ENCODE results near the gene UBE2V1. TPM values are rescaled to one million over a fixed set of nuclear protein-coding genes. Genes with fewer than 3 reads are reported as not detected.

UBE2V1 gene
- total and polyA plus RNA-seq, 2 donors (not counting 3 experiments of a cell fraction or from before 2014, with no cell fraction given): 145 to 156 TPM

- Histone ChIP-seq H4K20me1 (replicated peaks; ENCODE audit: control insufficient read depth, extremely low read depth, insufficient read depth, low read length) (no peaks in the 10 kb centered on the region), H3K27ac (ENCODE audit: insufficient read depth, low read depth, low read length) (no peak overlapping the region), H2AFZ (ENCODE audit: low read depth, low read length) (no peak overlapping the region), H3K27me3 (ENCODE audit: control insufficient read depth in 2 of 2, insufficient read depth in 2 of 2, low read length in 2 of 2) (no peaks in the 10 kb centered on the region), H3K9me3 (replicated peaks; ENCODE audit: control insufficient read depth, insufficient read depth, low read length) (no peaks in the 10 kb centered on the region), H3K9me1 (replicated peaks; ENCODE audit: control insufficient read depth, extremely low read depth, insufficient read depth, low read length) (no peaks in the 10 kb centered on the region), H3K4me3 (replicated peaks in 1 of 3; ENCODE audit: insufficient read depth in 1 of 3, low read depth in 1 of 3, low read length in 3 of 3) (no peak overlapping the region), H3K9ac (replicated peaks; ENCODE audit: extremely low read depth, insufficient read depth, low read length) (no peak overlapping the region), H3K36me3 (ENCODE audit: control insufficient read depth in 2 of 2, extremely low read depth in 1 of 2, insufficient read depth in 2 of 2, low read length in 2 of 2) (no peaks in the 10 kb centered on the region), H3K79me2 (ENCODE audit: control insufficient read depth, insufficient read depth, low read length) (no peaks in the 10 kb centered on the region), H3K4me2 (ENCODE audit: insufficient read depth, low read length) (no peak overlapping the region), H3K4me1 (ENCODE audit: control insufficient read depth, extremely low read depth, insufficient read depth, low read length) (no peaks in the 10 kb centered on the region)
- CTCF ChIA-PET: interaction anchor here (0.6 to 1.7 kb wide), 4 partner anchors 11 to 230 kb away, joined by 3 to 8 read pairs (median 4); no protein-coding TSS in a partner anchor
- no peak for DNase-seq (ENCODE audit: low read depth, low spot score)
- POLR2A ChIA-PET: no interaction called here
- TF ChIP-seq CTCF (IDR thresholded peaks at IDR 0.05; ENCODE audit: extremely low read depth in 1 of 2, insufficient read depth in 1 of 2, low read depth in 1 of 2, low read length in 2 of 2): no peak
- no TSS peak for BruUV-seq (replicated peaks)
- dilution Hi-C loops (cut with MboI; ENCODE audit: extremely low pct_ligation_motif_present, low sequenced_read_pairs) (no loop called here), intact Hi-C loops (cut with micrococcal nuclease) (no loop called here)
- FAIRE-seq: no peak
Observed at GRCh38 chr20:50056951-50057713, 55.8 kb downstream of the UBE2V1 start.

- H3K27ac ChIP-seq (ENCODE audit: insufficient read depth, low read depth, low read length): no peak overlapping the region
- intact Hi-C loops (cut with micrococcal nuclease) (no loop called here), dilution Hi-C loops (cut with MboI; ENCODE audit: extremely low pct_ligation_motif_present, low sequenced_read_pairs) (no loop called here)
- no TSS peak for BruUV-seq (replicated peaks)
- no peaks in the 10 kb centered on the region for H4K20me1 ChIP-seq (replicated peaks; ENCODE audit: control insufficient read depth, extremely low read depth, insufficient read depth, low read length)
- TF ChIP-seq POLR2A (IDR thresholded peaks at IDR 0.05; ENCODE audit: low read depth, low read length) (no peak), CTCF (IDR thresholded peaks at IDR 0.05; ENCODE audit: extremely low read depth in 1 of 2, insufficient read depth in 1 of 2, low read depth in 1 of 2, low read length in 2 of 2) (no peak), MAX (IDR thresholded peaks at IDR 0.05; ENCODE audit: insufficient read depth, insufficient read length) (no peak), FOS (IDR thresholded peaks at IDR 0.05; ENCODE audit: borderline replicate concordance, insufficient read depth, low read length) (no peak), MYC (IDR thresholded peaks at IDR 0.05; ENCODE audit: low read depth, low read length) (no peak), POLR2AphosphoS5 (IDR thresholded peaks at IDR 0.05; ENCODE audit: insufficient read depth, low read depth, low read length) (no peak), GATA2 (IDR thresholded peaks at IDR 0.05; ENCODE audit: insufficient read depth, insufficient read length, low read depth, low read length) (no peak)
- POLR2A ChIA-PET: no interaction called here
- H3K27me3 ChIP-seq (ENCODE audit: control insufficient read depth in 2 of 2, insufficient read depth in 2 of 2, low read length in 2 of 2): no peaks in the 10 kb centered on the region
- CTCF ChIA-PET: interaction anchor here (1.1 to 1.7 kb wide), 3 partner anchors 10 to 77 kb away, joined by 4 to 8 read pairs (median 4); no protein-coding TSS in a partner anchor
- no peaks in the 10 kb centered on the region for H3K9me3 ChIP-seq (replicated peaks; ENCODE audit: control insufficient read depth, insufficient read depth, low read length)
- H3K4me1 ChIP-seq (ENCODE audit: control insufficient read depth, extremely low read depth, insufficient read depth, low read length): no peaks in the 10 kb centered on the region
- H3K4me3 ChIP-seq (replicated peaks in 1 of 3; ENCODE audit: insufficient read depth in 1 of 3, low read depth in 1 of 3, low read length in 3 of 3): no peak overlapping the region
- no peaks in the 10 kb centered on the region for H3K79me2 ChIP-seq (ENCODE audit: control insufficient read depth, insufficient read depth, low read length)
- no peaks in the 10 kb centered on the region for H3K36me3 ChIP-seq (ENCODE audit: control insufficient read depth in 2 of 2, extremely low read depth in 1 of 2, insufficient read depth in 2 of 2, low read length in 2 of 2)
- H2AFZ ChIP-seq (ENCODE audit: low read depth, low read length): no peak overlapping the region
- H3K9me1 ChIP-seq (replicated peaks; ENCODE audit: control insufficient read depth, extremely low read depth, insufficient read depth, low read length): no peaks in the 10 kb centered on the region
- H3K9ac ChIP-seq (replicated peaks; ENCODE audit: extremely low read depth, insufficient read depth, low read length): no peak overlapping the region
- DNase-seq (ENCODE audit: low read depth, low spot score) (no peak), FAIRE-seq (no peak)
- H3K4me2 ChIP-seq (ENCODE audit: insufficient read depth, low read length): no peak overlapping the region
Observed at GRCh38 chr20:50056408-50056926, 56.5 kb downstream of the UBE2V1 start.

All from endothelial cell of umbilical vein (primary cell).